ENCODE results near the gene TNIP2.
"Not testable (repeated sequence)": the region's sequence is repeated elsewhere in the genome, so short reads cannot be mapped to it uniquely, and the experiment has no call there.

The TNIP2 gene

GRCh38 chr4:2787230-2788100 lies 31.3 kb upstream of the TNIP2 start:
- WGBS (ENCODE audit: insufficient coverage, insufficient read length) = no CpG with 5 or more reads among the region's 18 CpGs
- H3K27ac ChIP-seq (ENCODE audit: low read length) = no peak overlapping the region
- no peak overlapping the region for H3K4me3 ChIP-seq (ENCODE audit: low read length)
- no peaks in the 10 kb centered on the region for H3K36me3 ChIP-seq (ENCODE audit: control insufficient read depth, insufficient read depth, low read length)
- H3K27me3 ChIP-seq (ENCODE audit: control insufficient read depth, insufficient read depth, low read length) = no peaks in the 10 kb centered on the region
- no peaks in the 10 kb centered on the region for H3K9me3 ChIP-seq (ENCODE audit: control insufficient read depth, insufficient read depth, low read length)
- peaks cover 3% of the 10 kb centered on the region for H3K4me1 ChIP-seq (ENCODE audit: control insufficient read depth, insufficient read depth, low read length)
- no peak for DNase-seq (ENCODE audit: low read depth, low spot score)

- DNase-seq (ENCODE audit: low read depth, low spot score) = no peak
- Histone ChIP-seq H3K36me3 (ENCODE audit: control insufficient read depth, insufficient read depth, low read length) (no peaks in the 10 kb centered on the region), H3K4me1 (ENCODE audit: control insufficient read depth, insufficient read depth, low read length) (0 out of 2 replicates have a peak, but pooled peaks cover 2% of the 10 kb centered on the region), H3K4me3 (ENCODE audit: low read length) (no peak overlapping the region), H3K27me3 (ENCODE audit: control insufficient read depth, insufficient read depth, low read length) (no peaks in the 10 kb centered on the region), H3K9me3 (ENCODE audit: control insufficient read depth, insufficient read depth, low read length) (no peaks in the 10 kb centered on the region), H3K27ac (ENCODE audit: low read length) (no peak overlapping the region)
- WGBS (ENCODE audit: insufficient coverage, insufficient read length) = no CpG with 5 or more reads among the region's 9 CpGs
Observed at GRCh38 chr4:2786794-2787229, 30.7 kb upstream of the TNIP2 start.

GRCh38 chr4:2786152-2786671 lies 30.1 kb upstream of the TNIP2 start:
- Histone ChIP-seq H3K27ac (ENCODE audit: low read length) (no peak overlapping the region), H3K4me1 (ENCODE audit: control insufficient read depth, insufficient read depth, low read length) (no peaks in the 10 kb centered on the region), H3K4me3 (ENCODE audit: low read length) (no peak overlapping the region), H3K9me3 (ENCODE audit: control insufficient read depth, insufficient read depth, low read length) (no peaks in the 10 kb centered on the region), H3K27me3 (ENCODE audit: control insufficient read depth, insufficient read depth, low read length) (no peaks in the 10 kb centered on the region), H3K36me3 (ENCODE audit: control insufficient read depth, insufficient read depth, low read length) (no peaks in the 10 kb centered on the region)
- no peak for DNase-seq (ENCODE audit: low read depth, low spot score)
- no CpG with 5 or more reads among the region's 7 CpGs for WGBS (ENCODE audit: insufficient coverage, insufficient read length)

GRCh38 chr4:2785613-2786012 lies 29.5 kb upstream of the TNIP2 start:
- Histone ChIP-seq H3K4me1 (ENCODE audit: control insufficient read depth, insufficient read depth, low read length) (no peaks in the 10 kb centered on the region), H3K9me3 (ENCODE audit: control insufficient read depth, insufficient read depth, low read length) (no peaks in the 10 kb centered on the region), H3K36me3 (ENCODE audit: control insufficient read depth, insufficient read depth, low read length) (no peaks in the 10 kb centered on the region), H3K27me3 (ENCODE audit: control insufficient read depth, insufficient read depth, low read length) (no peaks in the 10 kb centered on the region), H3K27ac (ENCODE audit: low read length) (no peak overlapping the region), H3K4me3 (ENCODE audit: low read length) (no peak overlapping the region)
- WGBS (ENCODE audit: insufficient coverage, insufficient read length) = no CpG with 5 or more reads among the region's 4 CpGs
- no peak for DNase-seq (ENCODE audit: low read depth, low spot score)

- no peaks in the 10 kb centered on the region for H3K9me3 ChIP-seq (ENCODE audit: control insufficient read depth, insufficient read depth, low read length)
- no peak for DNase-seq (ENCODE audit: low read depth, low spot score)
- no peaks in the 10 kb centered on the region for H3K4me1 ChIP-seq (ENCODE audit: control insufficient read depth, insufficient read depth, low read length)
- H3K27ac ChIP-seq (ENCODE audit: low read length) = no peak overlapping the region
- no CpG with 5 or more reads among the region's 4 CpGs for WGBS (ENCODE audit: insufficient coverage, insufficient read length)
- H3K36me3 ChIP-seq (ENCODE audit: control insufficient read depth, insufficient read depth, low read length) = no peaks in the 10 kb centered on the region
- no peaks in the 10 kb centered on the region for H3K27me3 ChIP-seq (ENCODE audit: control insufficient read depth, insufficient read depth, low read length)
- H3K4me3 ChIP-seq (ENCODE audit: low read length) = no peak overlapping the region
Observed at GRCh38 chr4:2783790-2784189, 27.7 kb upstream of the TNIP2 start.

GRCh38 chr4:2781911-2782310 lies 25.8 kb upstream of the TNIP2 start:
- no peak overlapping the region for H3K27ac ChIP-seq (ENCODE audit: low read length)
- no peak for DNase-seq (ENCODE audit: low read depth, low spot score)
- no peaks in the 10 kb centered on the region for H3K9me3 ChIP-seq (ENCODE audit: control insufficient read depth, insufficient read depth, low read length)
- H3K4me3 ChIP-seq (ENCODE audit: low read length) = no peak overlapping the region
- H3K27me3 ChIP-seq (ENCODE audit: control insufficient read depth, insufficient read depth, low read length) = no peaks in the 10 kb centered on the region
- H3K36me3 ChIP-seq (ENCODE audit: control insufficient read depth, insufficient read depth, low read length) = no peaks in the 10 kb centered on the region
- H3K4me1 ChIP-seq (ENCODE audit: control insufficient read depth, insufficient read depth, low read length) = peaks cover 1% of the 10 kb centered on the region
- WGBS (ENCODE audit: insufficient coverage, insufficient read length) = no CpG with 5 or more reads among the region's 10 CpGs

- not testable (repeated sequence) for DNase-seq (ENCODE audit: low read depth, low spot score); H3K27ac ChIP-seq (ENCODE audit: low read length); H3K27me3 ChIP-seq (ENCODE audit: control insufficient read depth, insufficient read depth, low read length); H3K36me3 ChIP-seq (ENCODE audit: control insufficient read depth, insufficient read depth, low read length); H3K4me1 ChIP-seq (ENCODE audit: control insufficient read depth, insufficient read depth, low read length); H3K4me3 ChIP-seq (ENCODE audit: low read length); H3K9me3 ChIP-seq (ENCODE audit: control insufficient read depth, insufficient read depth, low read length)
- WGBS (ENCODE audit: insufficient coverage, insufficient read length) = no CpG with 5 or more reads among the region's 5 CpGs
Observed at GRCh38 chr4:2780643-2781042, 24.5 kb upstream of the TNIP2 start.

GRCh38 chr4:2771264-2771663 lies 15.1 kb upstream of the TNIP2 start:
- DNase-seq (ENCODE audit: low read depth, low spot score) = no peak
- no CpG with 5 or more reads among the region's 3 CpGs for WGBS (ENCODE audit: insufficient coverage, insufficient read length)
- H3K4me3 ChIP-seq (ENCODE audit: low read length) = no peak overlapping the region
- no peaks in the 10 kb centered on the region for H3K9me3 ChIP-seq (ENCODE audit: control insufficient read depth, insufficient read depth, low read length)
- no peak overlapping the region for H3K27ac ChIP-seq (ENCODE audit: low read length)
- no peaks in the 10 kb centered on the region for H3K36me3 ChIP-seq (ENCODE audit: control insufficient read depth, insufficient read depth, low read length)
- no peaks in the 10 kb centered on the region for H3K4me1 ChIP-seq (ENCODE audit: control insufficient read depth, insufficient read depth, low read length)
- H3K27me3 ChIP-seq (ENCODE audit: control insufficient read depth, insufficient read depth, low read length) = no peaks in the 10 kb centered on the region

- no peak overlapping the region for H3K4me3 ChIP-seq (ENCODE audit: low read length)
- H3K27ac ChIP-seq (ENCODE audit: low read length) = no peak overlapping the region
- no peaks in the 10 kb centered on the region for H3K9me3 ChIP-seq (ENCODE audit: control insufficient read depth, insufficient read depth, low read length)
- no peak for DNase-seq (ENCODE audit: low read depth, low spot score)
- no peaks in the 10 kb centered on the region for H3K27me3 ChIP-seq (ENCODE audit: control insufficient read depth, insufficient read depth, low read length)
- no peaks in the 10 kb centered on the region for H3K4me1 ChIP-seq (ENCODE audit: control insufficient read depth, insufficient read depth, low read length)
- WGBS (ENCODE audit: insufficient coverage, insufficient read length) = no CpG with 5 or more reads among the region's 15 CpGs
- H3K36me3 ChIP-seq (ENCODE audit: control insufficient read depth, insufficient read depth, low read length) = no peaks in the 10 kb centered on the region
Observed at GRCh38 chr4:2768921-2769336, 12.8 kb upstream of the TNIP2 start.

GRCh38 chr4:2768124-2768523 lies 12.0 kb upstream of the TNIP2 start:
- WGBS (ENCODE audit: insufficient coverage, insufficient read length) = no CpG with 5 or more reads among the region's 9 CpGs
- Histone ChIP-seq H3K36me3 (ENCODE audit: control insufficient read depth, insufficient read depth, low read length) (no peaks in the 10 kb centered on the region), H3K4me3 (ENCODE audit: low read length) (no peak overlapping the region), H3K27ac (ENCODE audit: low read length) (no peak overlapping the region), H3K27me3 (ENCODE audit: control insufficient read depth, insufficient read depth, low read length) (no peaks in the 10 kb centered on the region), H3K4me1 (ENCODE audit: control insufficient read depth, insufficient read depth, low read length) (no peaks in the 10 kb centered on the region), H3K9me3 (ENCODE audit: control insufficient read depth, insufficient read depth, low read length) (no peaks in the 10 kb centered on the region)
- no peak for DNase-seq (ENCODE audit: low read depth, low spot score)

- no peaks in the 10 kb centered on the region for H3K36me3 ChIP-seq (ENCODE audit: control insufficient read depth, insufficient read depth, low read length)
- DNase-seq (ENCODE audit: low read depth, low spot score) = no peak
- no peak overlapping the region for H3K4me3 ChIP-seq (ENCODE audit: low read length)
- no peaks in the 10 kb centered on the region for H3K4me1 ChIP-seq (ENCODE audit: control insufficient read depth, insufficient read depth, low read length)
- H3K9me3 ChIP-seq (ENCODE audit: control insufficient read depth, insufficient read depth, low read length) = no peaks in the 10 kb centered on the region
- H3K27ac ChIP-seq (ENCODE audit: low read length) = no peak overlapping the region
- WGBS (ENCODE audit: insufficient coverage, insufficient read length) = no CpG with 5 or more reads among the region's 11 CpGs
- H3K27me3 ChIP-seq (ENCODE audit: control insufficient read depth, insufficient read depth, low read length) = no peaks in the 10 kb centered on the region
Observed at GRCh38 chr4:2767705-2768074, 11.6 kb upstream of the TNIP2 start.

Data from iPS DF 6.9 (cell line).